Vagina (tissue), 2 donors: ENCODE measurements around the gene RNASET2. TPM values are rescaled to one million over a fixed set of nuclear protein-coding genes. Genes with fewer than 3 reads are reported as not detected.

Source experiments
- DNase-seq, 2 donors: peaks; one replicate each; pipeline ENCODE4 v3.0.0-alpha.2; 2017; ENCODE audit errors: extremely low spot score in 2 of 2
- H3K27ac ChIP-seq: fragments of 200-600 bp; sonication (generic); one replicate; pipeline ENCODE4 v1.5.1; 2019
- H3K27me3 ChIP-seq: fragments of 200-600 bp; sonication (generic); one replicate; pipeline ENCODE4 v1.5.1; 2019
- H3K36me3 ChIP-seq, 2 donors: fragments of 200-600 bp; sonication (generic); one replicate each; pipeline ENCODE4 v1.5.1; 2017 to 2019
- H3K4me1 ChIP-seq: fragments of 200-600 bp; sonication (generic); one replicate; pipeline ENCODE4 v1.5.1; 2019
- H3K4me3 ChIP-seq, 2 donors: fragments of 200-600 bp; sonication (generic); 1 replicate in 1 of 2; 2 replicates in 1 of 2; pipeline ENCODE4 v1.5.1; 2016 to 2019
- H3K9me3 ChIP-seq: fragments of 200-600 bp; sonication (generic); one replicate; pipeline ENCODE4 v1.5.1; 2019
- POLR2A ChIP-seq, 2 donors: fragments of 450-650 bp; IDR thresholded peaks; one replicate each; pipeline ENCODE4 v1.6.1; 2017; ENCODE audit warnings: antibody characterized with exemption in 2 of 2, mild to moderate bottlenecking in 2 of 2, moderate library complexity in 2 of 2
- POLR2AphosphoS5 ChIP-seq, 2 donors: sonication (generic); formaldehyde crosslinking; IDR thresholded peaks; one replicate each; pipeline ENCODE4 v1.9.0; 2017; ENCODE audit warnings: antibody characterized with exemption in 2 of 2, mild to moderate bottlenecking in 2 of 2, low read depth in 1 of 2; ENCODE audit not compliant: insufficient read depth in 1 of 2
- intact Hi-C: fragments of 100-400 bp; cut with DNase I; formaldehyde crosslinking; loops from one replicate; pipeline ENCODE4 v1.15.1; 2023
- total RNA-seq: library from RNA; depleted of rRNA; stranded (reverse); fragments of >200 nt; gene quantifications from one replicate; pipeline ENCODE4 v1.2.3, GENCODE V29; 2016
- TF ChIP-seq, protein P1 (sequence below), 3 experiments: fragments of 450-650 bp in 2 of 3; fragments of 200-600 bp in 1 of 3; sonication (generic) in 1 of 3; IDR thresholded peaks; one replicate each; pipeline ENCODE4 v1.5.1; 2017 to 2019; ENCODE audit warnings: antibody characterized with exemption in 3 of 3, mild to moderate bottlenecking in 2 of 3, moderate library complexity in 2 of 3

The RNASET2 gene
- total RNA-seq, 1 donor from 2014 or later: 31.4 TPM

DNA sequence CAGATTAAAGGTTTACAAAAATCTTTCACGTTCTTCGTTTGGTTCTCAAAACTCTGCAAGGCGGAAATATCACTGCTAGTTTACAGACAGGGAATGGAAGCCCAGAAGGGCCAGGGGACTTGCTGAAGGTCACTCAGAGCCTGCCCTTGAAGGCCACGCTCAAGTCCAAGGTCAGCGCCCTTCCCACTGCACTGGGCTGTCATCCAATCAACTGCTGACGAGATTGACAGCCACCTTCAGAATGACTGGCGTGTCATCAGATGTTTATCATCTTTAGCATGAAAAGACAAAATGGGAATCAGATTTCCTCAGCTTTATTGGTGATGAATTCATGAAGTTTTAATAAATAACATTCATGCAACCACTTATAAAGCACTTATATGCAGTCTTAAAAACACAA is 16.5 kb downstream of the RNASET2 start:
- DNase-seq: peak in 1 of 2 donors; percentile 27
- no peak overlapping the region for H3K4me3 ChIP-seq
- H3K4me1 ChIP-seq: no peaks in the 10 kb centered on the region
- H3K36me3 ChIP-seq: peaks cover 0 to 36% of the 10 kb centered on the region in 2 donors
- intact Hi-C loops: no loop called here
- H3K9me3 ChIP-seq: no peaks in the 10 kb centered on the region
- no peak overlapping the region for H3K27ac ChIP-seq
- H3K27me3 ChIP-seq: no peaks in the 10 kb centered on the region
- TF ChIP-seq, protein P1, sequence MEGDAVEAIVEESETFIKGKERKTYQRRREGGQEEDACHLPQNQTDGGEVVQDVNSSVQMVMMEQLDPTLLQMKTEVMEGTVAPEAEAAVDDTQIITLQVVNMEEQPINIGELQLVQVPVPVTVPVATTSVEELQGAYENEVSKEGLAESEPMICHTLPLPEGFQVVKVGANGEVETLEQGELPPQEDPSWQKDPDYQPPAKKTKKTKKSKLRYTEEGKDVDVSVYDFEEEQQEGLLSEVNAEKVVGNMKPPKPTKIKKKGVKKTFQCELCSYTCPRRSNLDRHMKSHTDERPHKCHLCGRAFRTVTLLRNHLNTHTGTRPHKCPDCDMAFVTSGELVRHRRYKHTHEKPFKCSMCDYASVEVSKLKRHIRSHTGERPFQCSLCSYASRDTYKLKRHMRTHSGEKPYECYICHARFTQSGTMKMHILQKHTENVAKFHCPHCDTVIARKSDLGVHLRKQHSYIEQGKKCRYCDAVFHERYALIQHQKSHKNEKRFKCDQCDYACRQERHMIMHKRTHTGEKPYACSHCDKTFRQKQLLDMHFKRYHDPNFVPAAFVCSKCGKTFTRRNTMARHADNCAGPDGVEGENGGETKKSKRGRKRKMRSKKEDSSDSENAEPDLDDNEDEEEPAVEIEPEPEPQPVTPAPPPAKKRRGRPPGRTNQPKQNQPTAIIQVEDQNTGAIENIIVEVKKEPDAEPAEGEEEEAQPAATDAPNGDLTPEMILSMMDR (IDR thresholded peaks at IDR 0.05): no peak
- no peak for TF ChIP-seq POLR2A (IDR thresholded peaks at IDR 0.05)
- no peak for TF ChIP-seq POLR2AphosphoS5 (IDR thresholded peaks at IDR 0.05; ENCODE audit: insufficient read depth in 1 of 2, low read depth in 1 of 2)

DNA sequence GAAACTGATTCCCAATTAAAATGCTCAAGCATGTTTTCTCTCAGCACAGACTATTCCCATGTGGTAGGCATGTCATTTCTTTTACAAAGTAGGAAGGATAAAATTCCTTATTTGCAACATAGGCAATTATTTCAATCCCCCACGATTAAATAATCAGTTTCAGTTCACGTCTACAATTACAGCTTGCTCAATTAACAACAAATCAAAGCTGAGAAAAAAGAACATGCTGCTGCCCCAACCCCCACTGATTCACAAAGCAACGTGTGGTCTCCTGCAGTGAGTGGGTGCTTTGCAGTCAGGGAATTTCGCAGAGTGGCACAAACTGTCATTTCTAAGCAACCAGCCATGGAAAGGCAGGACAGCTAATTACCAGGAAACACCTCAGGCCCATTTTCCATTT is 17.0 kb downstream of the RNASET2 start:
- TF ChIP-seq, protein P1 (IDR thresholded peaks at IDR 0.05): no peak
- no peak for TF ChIP-seq POLR2A (IDR thresholded peaks at IDR 0.05)
- TF ChIP-seq POLR2AphosphoS5 (IDR thresholded peaks at IDR 0.05; ENCODE audit: insufficient read depth in 1 of 2, low read depth in 1 of 2): no peak
- peaks cover 0 to 41% of the 10 kb centered on the region in 2 donors for H3K36me3 ChIP-seq
- no peaks in the 10 kb centered on the region for H3K4me1 ChIP-seq
- peak in 1 of 2 donors; percentile 29 for DNase-seq
- no peaks in the 10 kb centered on the region for H3K27me3 ChIP-seq
- no peak overlapping the region for H3K4me3 ChIP-seq
- H3K27ac ChIP-seq: no peak overlapping the region
- intact Hi-C loops: no loop called here
- no peaks in the 10 kb centered on the region for H3K9me3 ChIP-seq

DNA sequence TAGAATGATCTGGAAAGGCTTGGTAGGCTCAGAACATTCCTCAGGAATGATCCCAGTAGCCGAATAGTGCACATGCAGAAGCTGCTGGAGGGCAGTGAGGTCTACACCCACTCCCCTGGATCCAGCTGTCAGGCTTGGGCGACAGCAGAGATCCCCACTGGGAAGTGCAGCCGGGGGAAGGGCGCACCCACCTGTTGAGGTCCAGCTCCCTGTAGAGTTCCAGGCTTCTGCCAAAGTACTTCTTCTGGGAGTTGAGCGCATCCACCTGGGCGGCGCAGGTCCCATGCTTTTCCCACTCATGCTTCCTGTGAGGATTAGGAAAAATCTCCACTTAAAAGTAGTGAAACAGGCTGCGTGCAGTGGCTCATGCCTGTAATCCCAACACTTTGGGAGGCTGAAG is 17.6 kb downstream of the RNASET2 start:
- Histone ChIP-seq H3K9me3 (no peaks in the 10 kb centered on the region), H3K27me3 (no peaks in the 10 kb centered on the region), H3K4me3 (no peak overlapping the region), H3K36me3 (peaks cover 0 to 47% of the 10 kb centered on the region in 2 donors), H3K4me1 (no peaks in the 10 kb centered on the region), H3K27ac (no peak overlapping the region)
- intact Hi-C loops: no loop called here
- peak in 1 of 2 donors; percentile 52 for DNase-seq
- TF ChIP-seq, protein P1 (IDR thresholded peaks at IDR 0.05): no peak
- TF ChIP-seq POLR2A (IDR thresholded peaks at IDR 0.05): no peak
- TF ChIP-seq POLR2AphosphoS5 (IDR thresholded peaks at IDR 0.05; ENCODE audit: insufficient read depth in 1 of 2, low read depth in 1 of 2): no peak

DNA sequence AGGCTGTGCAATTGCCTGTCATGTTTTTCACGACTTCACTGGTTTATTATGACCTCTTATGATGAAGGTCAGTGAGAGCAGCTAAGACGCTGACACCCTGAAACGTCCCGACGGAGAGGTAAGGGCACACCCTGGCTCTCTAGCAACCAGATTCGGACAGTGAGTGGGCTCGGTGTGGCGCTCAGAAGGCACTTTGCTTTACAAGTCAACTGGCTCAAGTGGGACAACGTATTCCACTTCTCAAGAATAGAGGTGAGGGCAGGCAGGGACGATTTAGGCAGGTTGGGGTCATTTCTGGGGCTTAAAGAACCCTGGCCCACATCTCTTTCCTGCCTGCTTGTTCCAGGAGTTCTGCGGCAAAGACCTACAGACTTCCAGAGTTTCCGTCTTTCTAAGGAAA is 18.2 kb downstream of the RNASET2 start:
- TF ChIP-seq, protein P1 (IDR thresholded peaks at IDR 0.05): no peak
- TF ChIP-seq POLR2AphosphoS5 (IDR thresholded peaks at IDR 0.05; ENCODE audit: insufficient read depth in 1 of 2, low read depth in 1 of 2) (no peak), POLR2A (IDR thresholded peaks at IDR 0.05) (no peak)
- H3K36me3 ChIP-seq: peaks cover 0 to 49% of the 10 kb centered on the region in 2 donors
- no peak overlapping the region for H3K27ac ChIP-seq
- intact Hi-C loops: no loop called here
- no peaks in the 10 kb centered on the region for H3K4me1 ChIP-seq
- no peak overlapping the region for H3K4me3 ChIP-seq
- H3K9me3 ChIP-seq: no peaks in the 10 kb centered on the region
- no peaks in the 10 kb centered on the region for H3K27me3 ChIP-seq
- peak in 1 of 2 donors; percentile 58 for DNase-seq

DNA sequence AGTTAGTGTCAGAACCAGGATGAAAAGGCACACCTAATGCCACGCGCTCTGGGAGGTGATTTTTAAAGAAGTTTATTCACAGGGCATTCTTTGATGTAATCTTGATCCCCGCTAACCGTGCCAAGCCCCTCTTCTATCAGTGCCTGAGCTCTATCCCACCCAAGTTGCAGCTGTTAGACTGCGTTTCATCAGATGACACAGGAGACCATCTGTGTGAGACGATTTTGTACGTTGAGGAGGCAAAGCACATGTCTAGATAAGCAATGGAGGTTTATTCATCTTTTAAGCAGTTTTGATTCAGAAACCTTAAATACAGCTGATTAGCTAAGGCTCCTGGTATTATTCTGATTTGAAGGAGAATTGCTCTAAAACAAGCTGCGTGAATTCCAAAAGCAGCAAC is 18.6 kb downstream of the RNASET2 start:
- Histone ChIP-seq H3K4me3 (no peak overlapping the region), H3K36me3 (peaks cover 0 to 49% of the 10 kb centered on the region in 2 donors), H3K9me3 (no peaks in the 10 kb centered on the region), H3K4me1 (no peaks in the 10 kb centered on the region), H3K27ac (no peak overlapping the region), H3K27me3 (no peaks in the 10 kb centered on the region)
- TF ChIP-seq POLR2A (IDR thresholded peaks at IDR 0.05) (no peak), POLR2AphosphoS5 (IDR thresholded peaks at IDR 0.05; ENCODE audit: insufficient read depth in 1 of 2, low read depth in 1 of 2) (no peak)
- TF ChIP-seq, protein P1 (IDR thresholded peaks at IDR 0.05): no peak
- peak in 1 of 2 donors; percentile 20 for DNase-seq
- intact Hi-C loops: no loop called here
